Motor neuron (in vitro differentiated cells): ENCODE measurements around the gene SPRING1. TPM values are rescaled to one million over a fixed set of nuclear protein-coding genes. Genes with fewer than 3 reads are reported as not detected.

Experiments used
- ATAC-seq, 8 experiments: fragments of 200-7000 bp; cut with Tn5 transposase; replicated peaks in 6 of 8; 2 replicates each; pipeline ENCODE4 v1.8.0; 2021; ENCODE audit warnings: mild to moderate bottlenecking in 8 of 8, moderate library complexity in 8 of 8
- H3K27ac ChIP-seq, 2 donors: fragments of 250-450 bp; sonication (Bioruptor Pico); 2 replicates each; pipeline ENCODE4 v1.9.0; 2021; ENCODE audit warnings: antibody characterized with exemption in 2 of 2, mild to moderate bottlenecking in 2 of 2, moderate library complexity in 1 of 2
- H3K4me1 ChIP-seq, 2 donors: fragments of 250-450 bp; sonication (Bioruptor Pico); replicated peaks in 1 of 2; 2 replicates each; pipeline ENCODE4 v1.6.1; 2021; ENCODE audit warnings: antibody characterized with exemption in 2 of 2, mild to moderate bottlenecking in 2 of 2, moderate library complexity in 1 of 2
- H3K4me3 ChIP-seq, 5 donors: fragments of 250-450 bp; sonication (Bioruptor Pico); 2 replicates each; pipeline ENCODE4 v1.9.0; 2021; ENCODE audit warnings: antibody characterized with exemption in 5 of 5, mild to moderate bottlenecking in 5 of 5, moderate library complexity in 4 of 5
- WGBS, 10 experiments: fragments of 450-650 bp; shearing (Covaris generic); methylation state at CpG; one replicate each; pipeline ENCODE4 v1.0.0; 2022; 5-methylcytosine and 5-hydroxymethylcytosine counted together
- in situ Hi-C, 9 experiments: fragments of 400-800 bp; cut with MboI; loops; one replicate each; pipeline ENCODE4 v1.15.0; 2021; ENCODE audit warnings: low sequenced_read_pairs in 9 of 9, low pct_unique_long_range_greater_than_20kb in 2 of 9; ENCODE audit not compliant: unreplicated experiment in 9 of 9
- total RNA-seq, 8 experiments: library from RNA; unstranded; fragments of 300-600 nt; gene quantifications; 2 replicates each; pipeline versions ENCODE4 v1.2.3 to v1.2.4, GENCODE V29; 2022

Gene SPRING1
- total RNA-seq, 8 experiments from 2014 or later: 11.7 to 43.7 (median 23.9) TPM

GRCh38 chr12:116698116-116698515 lies 39.8 kb downstream of the SPRING1 start:
- Histone ChIP-seq H3K4me3 (no peak overlapping the region), H3K27ac (peak overlapping the region in 1 of 2 donors; percentile 51), H3K4me1 (peaks cover 35 to 45% of the 10 kb centered on the region in 2 donors)
- no peak for ATAC-seq
- WGBS, 10 experiments: 95 to 100% (median 100%) methylated on average over 1 to 8 of the region's 8 CpGs; no CpG with 5 or more reads in 2 of the 10 experiments
- in situ Hi-C loops: no loop called here

GRCh38 chr12:116697716-116698115 lies 40.2 kb downstream of the SPRING1 start:
- in situ Hi-C loops: no loop called here
- Histone ChIP-seq H3K4me3 (no peak overlapping the region), H3K4me1 (peaks cover 35 to 49% of the 10 kb centered on the region in 2 donors), H3K27ac (peak overlapping the region; percentile 29 to 51)
- 29 to 100% (median 38%) methylated on average over 5 to 8 of the region's 11 CpGs; no CpG with 5 or more reads in 7 of the 10 experiments for WGBS, 10 experiments
- peak in 5 of 8 experiments; percentile 59 to 77 (median 70) for ATAC-seq

- in situ Hi-C loops: no loop called here
- WGBS, 10 experiments: 33 to 100% (median 68%) methylated on average over 1 to 4 of the region's 7 CpGs; no CpG with 5 or more reads in 3 of the 10 experiments
Measured at GRCh38 chr12:116697305-116697704, 40.6 kb downstream of the SPRING1 start.

GRCh38 chr12:116695464-116695725 lies 42.5 kb downstream of the SPRING1 start:
- WGBS, 10 experiments: 17 to 100% (median 40%) methylated on average over 1 to 2 of the region's 3 CpGs; no CpG with 5 or more reads in 4 of the 10 experiments
- Histone ChIP-seq H3K4me1 (peaks cover 37 to 52% of the 10 kb centered on the region in 2 donors), H3K27ac (no peak overlapping the region), H3K4me3 (no peak overlapping the region)
- ATAC-seq: no peak
- in situ Hi-C loops: no loop called here

More at GRCh38 chr12:116697305-116697704, 40.6 kb downstream of the SPRING1 start:
- peak; percentile 24 to 70 (median 60) for ATAC-seq
- H3K4me3 ChIP-seq: no peak overlapping the region
- peaks cover 35 to 49% of the 10 kb centered on the region in 2 donors for H3K4me1 ChIP-seq
- peak overlapping the region; percentile 29 to 51 for H3K27ac ChIP-seq

- 57 to 100% (median 82%) methylated on average over 1 to 8 of the region's 22 CpGs; no CpG with 5 or more reads in 4 of the 10 experiments for WGBS, 10 experiments
- Histone ChIP-seq H3K4me3 (no peak overlapping the region), H3K27ac (no peak overlapping the region), H3K4me1 (peaks cover 42 to 57% of the 10 kb centered on the region in 2 donors)
- peak in 2 of 8 experiments; percentile 2 to 18 for ATAC-seq
- in situ Hi-C loops: no loop called here
Measured at GRCh38 chr12:116694653-116695463, 43.0 kb downstream of the SPRING1 start.

- peaks cover 47 to 60% of the 10 kb centered on the region in 2 donors for H3K4me1 ChIP-seq
- WGBS, 10 experiments: 0 to 100% (median 24%) methylated on average over 1 to 11 of the region's 34 CpGs; no CpG with 5 or more reads in 4 of the 10 experiments
- peak overlapping the region; percentile 11 to 17 (median 14) for H3K4me3 ChIP-seq
Measured at GRCh38 chr12:116693286-116694227, 44.3 kb downstream of the SPRING1 start.

GRCh38 chr12:116692605-116693004 lies 45.3 kb downstream of the SPRING1 start:
- ATAC-seq: no peak
- H3K4me3 ChIP-seq: no peak overlapping the region
- 44 to 94% (median 64%) methylated on average over 1 to 3 of the region's 3 CpGs; no CpG with 5 or more reads in 1 of the 10 experiments for WGBS, 10 experiments
- peaks cover 41 to 51% of the 10 kb centered on the region in 2 donors for H3K4me1 ChIP-seq
- in situ Hi-C loops: no loop called here
- H3K27ac ChIP-seq: no peak overlapping the region

More at GRCh38 chr12:116693286-116694227, 44.3 kb downstream of the SPRING1 start:
- peak; percentile 42 to 84 (median 49) for ATAC-seq
- peak overlapping the region in 1 of 2 donors; percentile 8 for H3K27ac ChIP-seq
- in situ Hi-C loops: no loop called here

- no peak for ATAC-seq
- no peak overlapping the region for H3K27ac ChIP-seq
- WGBS, 10 experiments: 10 to 100% (median 84%) methylated on average over 1 to 3 of the region's 4 CpGs; no CpG with 5 or more reads in 2 of the 10 experiments
- in situ Hi-C loops: no loop called here
- H3K4me3 ChIP-seq: no peak overlapping the region
- H3K4me1 ChIP-seq: peaks cover 32 to 41% of the 10 kb centered on the region in 2 donors
Measured at GRCh38 chr12:116691636-116692035, 46.2 kb downstream of the SPRING1 start.

- Histone ChIP-seq H3K27ac (no peak overlapping the region), H3K4me3 (no peak overlapping the region), H3K4me1 (peaks cover 29 to 39% of the 10 kb centered on the region in 2 donors)
- WGBS, 10 experiments: 60 to 100% (median 83%) methylated on average over 1 to 6 of the region's 7 CpGs; no CpG with 5 or more reads in 1 of the 10 experiments
- ATAC-seq: no peak
- in situ Hi-C loops: no loop called here
Measured at GRCh38 chr12:116691205-116691604, 46.7 kb downstream of the SPRING1 start.

- no peak overlapping the region for H3K4me3 ChIP-seq
- H3K27ac ChIP-seq: no peak overlapping the region
- in situ Hi-C loops: no loop called here
- peak in 5 of 8 experiments; percentile 65 to 76 (median 70) for ATAC-seq
- 16 to 90% (median 37%) methylated on average over 1 to 7 of the region's 8 CpGs; no CpG with 5 or more reads in 2 of the 10 experiments for WGBS, 10 experiments
- peaks cover 29 to 37% of the 10 kb centered on the region in 2 donors for H3K4me1 ChIP-seq
Measured at GRCh38 chr12:116689979-116690744, 47.7 kb downstream of the SPRING1 start.

- no peak for ATAC-seq
- in situ Hi-C loops: no loop called here
- WGBS, 10 experiments: 70 to 90% (median 77%) methylated on average over 1 to 5 of the region's 5 CpGs; no CpG with 5 or more reads in 3 of the 10 experiments
- peaks cover 25 to 31% of the 10 kb centered on the region in 2 donors for H3K4me1 ChIP-seq
- no peak overlapping the region for H3K27ac ChIP-seq
- no peak overlapping the region for H3K4me3 ChIP-seq
Measured at GRCh38 chr12:116689521-116689920, 48.3 kb downstream of the SPRING1 start.
